HepG2 (cell line): ENCODE measurements around the gene GUCA1A. TPM values are rescaled to one million over a fixed set of nuclear protein-coding genes. Genes with fewer than 3 reads are reported as not detected.
A peak's percentile ranks its signal among the peaks of the same experiment; 100 is the strongest.

Experiments used
- ATF6 ChIP-seq: sonication (generic); formaldehyde crosslinking; conservative IDR thresholded peaks from 2 replicates; pipeline ENCODE4 v1.4.0; 2020; ENCODE audit warnings: missing genetic modification reagents
- FOXO1 ChIP-seq: sonication (generic); formaldehyde crosslinking; IDR thresholded peaks from 2 replicates; pipeline ENCODE4 v1.4.0; 2020; ENCODE audit warnings: missing genetic modification reagents
- HOXA9 ChIP-seq: sonication (generic); formaldehyde crosslinking; IDR thresholded peaks from 2 replicates; pipeline ENCODE4 v1.8.1; 2022; ENCODE audit warnings: missing genetic modification reagents, mild to moderate bottlenecking, moderate library complexity, borderline replicate concordance
- RCOR2 ChIP-seq: IDR thresholded peaks from 2 replicates; pipeline ENCODE4 v1.6.1; 2016; ENCODE audit warnings: missing biosample characterization, missing genetic modification reagents
- TAF15 ChIP-seq: fragments of 200-400 bp; formaldehyde crosslinking; IDR thresholded peaks from one replicate; pipeline ENCODE4 v1.6.1; 2018; ENCODE audit warnings: mild to moderate bottlenecking, low read depth, low read length; ENCODE audit not compliant: poor library complexity, severe bottlenecking
- TGIF2 ChIP-seq: IDR thresholded peaks from 2 replicates; pipeline ENCODE4 v1.6.1; 2016; ENCODE audit warnings: control low read depth, missing compliant biosample characterization
- ZNF263 ChIP-seq: sonication (generic); formaldehyde crosslinking; IDR thresholded peaks from 2 replicates; pipeline ENCODE4 v1.4.0; 2020; ENCODE audit warnings: missing genetic modification reagents
- ZNF557 ChIP-seq: sonication (generic); formaldehyde crosslinking; IDR thresholded peaks from 2 replicates; pipeline ENCODE4 v1.4.0; 2020; ENCODE audit warnings: missing genetic modification reagents
- ZNF770 ChIP-seq: sonication (generic); formaldehyde crosslinking; IDR thresholded peaks from 2 replicates; pipeline ENCODE4 v1.5.0; 2020; ENCODE audit warnings: mild to moderate bottlenecking, missing genetic modification reagents
- ZSCAN25 ChIP-seq: sonication (generic); formaldehyde crosslinking; IDR thresholded peaks from 2 replicates; pipeline ENCODE4 v1.8.0; 2022; ENCODE audit warnings: mild to moderate bottlenecking, missing genetic modification reagents
- ZSCAN9 ChIP-seq: IDR thresholded peaks from 2 replicates; pipeline ENCODE4 v1.6.1; 2016; ENCODE audit warnings: borderline replicate concordance
- polyA plus RNA-seq, 8 experiments: library from polyadenylated mRNA; depleted of rRNA in 3 of 8; stranded (reverse) in 7 of 8; unstranded in 1 of 8; fragments of >200 nt; fragmentation: Illumina TruSeq in 4 of 8; extraction: Trizol in 4 of 8; gene quantifications; 2 replicates each; pipeline versions ENCODE4 v1.2.1 to v1.2.3, GENCODE V29; 2011 to 2016; ENCODE audit warnings: low read depth in 4 of 8, missing spikeins in 1 of 8, mixed read lengths in 1 of 8; ENCODE audit not compliant: insufficient read depth in 1 of 8
- total RNA-seq, 5 experiments: library from RNA; depleted of rRNA; stranded (reverse); fragments of >200 nt; fragmentation: Illumina TruSeq; extraction: Trizol; gene quantifications; 2 replicates each; pipeline ENCODE4 v1.2.3, GENCODE V29; 2016; ENCODE audit warnings: low read depth in 1 of 5

The GUCA1A gene
- total and polyA plus RNA-seq, 2 of the 13 experiments (the other 11 are each of a cell fraction or from before 2014, with no cell fraction given) = not detected

- no peak for TF ChIP-seq ATF6
- TF ChIP-seq ZNF263 (CRISPR knock-in tag) = peak; percentile 76
- TF ChIP-seq TAF15 = no peak
- TF ChIP-seq ZSCAN9 (CRISPR knock-in tag) = no peak
- no peak for TF ChIP-seq FOXO1
- TF ChIP-seq ZSCAN25 (CRISPR knock-in tag) = no peak
- no peak for TF ChIP-seq TGIF2 (CRISPR knock-in tag)
- 0 out of 2 replicates have a peak, but pooled peaks have one; percentile 11 for TF ChIP-seq RCOR2 (CRISPR knock-in tag)
- TF ChIP-seq ZNF557 (CRISPR knock-in tag) = no peak
- no peak for TF ChIP-seq HOXA9 (CRISPR knock-in tag)
- 0 out of 2 replicates have a peak, but pooled peaks have one; percentile 51 for TF ChIP-seq ZNF770 (CRISPR knock-in tag)
Observed at GRCh38 chr6:42138190-42138589, 35.0 kb upstream of the GUCA1A start (continued).
